Measurements from ENCODE around the gene RBM33. TPM values are rescaled to one million over a fixed set of nuclear protein-coding genes. Genes with fewer than 3 reads are reported as not detected.

Gene RBM33
- total and polyA plus RNA-seq, 10 of the 15 experiments (the other 5 are each of a cell fraction or from before 2014, with no cell fraction given) = 4.7 to 67.2 (median 24.3) TPM

DNA sequence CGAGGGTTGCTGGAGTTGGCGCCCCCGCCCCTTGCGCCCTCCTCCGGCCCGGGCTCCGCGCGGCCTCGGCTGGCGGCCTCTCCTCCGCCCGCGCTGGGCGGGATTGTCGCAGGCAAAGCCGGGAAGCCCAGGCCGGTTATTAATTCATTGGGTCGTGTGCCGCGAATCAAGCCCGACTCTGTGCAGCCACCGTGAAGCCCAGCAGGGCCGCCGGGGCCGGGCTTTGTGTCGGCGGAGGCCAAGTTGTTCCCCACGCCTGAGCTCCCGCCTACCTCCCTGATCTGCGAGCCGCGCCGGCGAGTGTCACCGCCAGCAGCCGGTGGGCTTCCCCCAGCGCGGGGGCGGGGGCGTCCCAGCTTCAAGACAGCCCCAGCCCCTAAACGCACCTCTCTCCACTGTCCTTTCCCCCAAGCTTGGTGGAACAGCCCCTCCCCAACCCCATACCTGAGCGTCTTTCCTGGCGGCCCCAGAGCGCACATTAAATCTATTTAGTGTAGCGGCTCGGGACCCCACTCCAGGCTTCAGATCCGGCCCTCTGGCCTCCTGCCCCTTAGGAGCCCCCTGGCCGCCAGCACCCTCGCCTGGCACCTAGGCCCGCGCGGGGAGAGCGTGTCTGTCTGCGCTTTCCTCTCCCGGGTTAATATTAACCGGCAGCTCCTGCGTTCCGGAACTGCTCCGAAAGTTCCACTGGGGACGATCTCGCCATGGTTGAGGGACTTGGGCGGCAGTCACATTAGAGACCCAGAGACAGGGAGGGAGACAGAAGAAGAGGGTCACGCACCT, 164.3 kb downstream of the RBM33 start (continued):
- TF ChIP-seq, protein P1, sequence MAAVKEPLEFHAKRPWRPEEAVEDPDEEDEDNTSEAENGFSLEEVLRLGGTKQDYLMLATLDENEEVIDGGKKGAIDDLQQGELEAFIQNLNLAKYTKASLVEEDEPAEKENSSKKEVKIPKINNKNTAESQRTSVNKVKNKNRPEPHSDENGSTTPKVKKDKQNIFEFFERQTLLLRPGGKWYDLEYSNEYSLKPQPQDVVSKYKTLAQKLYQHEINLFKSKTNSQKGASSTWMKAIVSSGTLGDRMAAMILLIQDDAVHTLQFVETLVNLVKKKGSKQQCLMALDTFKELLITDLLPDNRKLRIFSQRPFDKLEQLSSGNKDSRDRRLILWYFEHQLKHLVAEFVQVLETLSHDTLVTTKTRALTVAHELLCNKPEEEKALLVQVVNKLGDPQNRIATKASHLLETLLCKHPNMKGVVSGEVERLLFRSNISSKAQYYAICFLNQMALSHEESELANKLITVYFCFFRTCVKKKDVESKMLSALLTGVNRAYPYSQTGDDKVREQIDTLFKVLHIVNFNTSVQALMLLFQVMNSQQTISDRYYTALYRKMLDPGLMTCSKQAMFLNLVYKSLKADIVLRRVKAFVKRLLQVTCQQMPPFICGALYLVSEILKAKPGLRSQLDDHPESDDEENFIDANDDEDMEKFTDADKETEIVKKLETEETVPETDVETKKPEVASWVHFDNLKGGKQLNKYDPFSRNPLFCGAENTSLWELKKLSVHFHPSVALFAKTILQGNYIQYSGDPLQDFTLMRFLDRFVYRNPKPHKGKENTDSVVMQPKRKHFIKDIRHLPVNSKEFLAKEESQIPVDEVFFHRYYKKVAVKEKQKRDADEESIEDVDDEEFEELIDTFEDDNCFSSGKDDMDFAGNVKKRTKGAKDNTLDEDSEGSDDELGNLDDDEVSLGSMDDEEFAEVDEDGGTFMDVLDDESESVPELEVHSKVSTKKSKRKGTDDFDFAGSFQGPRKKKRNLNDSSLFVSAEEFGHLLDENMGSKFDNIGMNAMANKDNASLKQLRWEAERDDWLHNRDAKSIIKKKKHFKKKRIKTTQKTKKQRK (IDR thresholded peaks at IDR 0.05; ENCODE audit: low read depth, low read length) = no peak
- TF ChIP-seq MYB (IDR thresholded peaks at IDR 0.05; ENCODE audit: borderline replicate concordance, low read depth, low read length) = no peak
- TF ChIP-seq BRCA1 (IDR thresholded peaks at IDR 0.05; ENCODE audit: low read depth, low read length) = no peak
- TF ChIP-seq, protein P2, sequence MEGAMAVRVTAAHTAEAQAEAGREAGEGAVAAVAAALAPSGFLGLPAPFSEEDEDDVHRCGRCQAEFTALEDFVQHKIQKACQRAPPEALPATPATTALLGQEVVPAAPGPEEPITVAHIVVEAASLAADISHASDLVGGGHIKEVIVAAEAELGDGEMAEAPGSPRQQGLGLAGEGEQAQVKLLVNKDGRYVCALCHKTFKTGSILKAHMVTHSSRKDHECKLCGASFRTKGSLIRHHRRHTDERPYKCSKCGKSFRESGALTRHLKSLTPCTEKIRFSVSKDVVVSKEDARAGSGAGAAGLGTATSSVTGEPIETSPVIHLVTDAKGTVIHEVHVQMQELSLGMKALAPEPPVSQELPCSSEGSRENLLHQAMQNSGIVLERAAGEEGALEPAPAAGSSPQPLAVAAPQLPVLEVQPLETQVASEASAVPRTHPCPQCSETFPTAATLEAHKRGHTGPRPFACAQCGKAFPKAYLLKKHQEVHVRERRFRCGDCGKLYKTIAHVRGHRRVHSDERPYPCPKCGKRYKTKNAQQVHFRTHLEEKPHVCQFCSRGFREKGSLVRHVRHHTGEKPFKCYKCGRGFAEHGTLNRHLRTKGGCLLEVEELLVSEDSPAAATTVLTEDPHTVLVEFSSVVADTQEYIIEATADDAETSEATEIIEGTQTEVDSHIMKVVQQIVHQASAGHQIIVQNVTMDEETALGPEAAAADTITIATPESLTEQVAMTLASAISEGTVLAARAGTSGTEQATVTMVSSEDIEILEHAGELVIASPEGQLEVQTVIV (IDR thresholded peaks at IDR 0.05; ENCODE audit: borderline replicate concordance, partially characterized antibody) = no peak
- TF ChIP-seq SMC3 (IDR thresholded peaks at IDR 0.05; ENCODE audit: borderline replicate concordance, low read length) = no peak
- TF ChIP-seq, protein P3, sequence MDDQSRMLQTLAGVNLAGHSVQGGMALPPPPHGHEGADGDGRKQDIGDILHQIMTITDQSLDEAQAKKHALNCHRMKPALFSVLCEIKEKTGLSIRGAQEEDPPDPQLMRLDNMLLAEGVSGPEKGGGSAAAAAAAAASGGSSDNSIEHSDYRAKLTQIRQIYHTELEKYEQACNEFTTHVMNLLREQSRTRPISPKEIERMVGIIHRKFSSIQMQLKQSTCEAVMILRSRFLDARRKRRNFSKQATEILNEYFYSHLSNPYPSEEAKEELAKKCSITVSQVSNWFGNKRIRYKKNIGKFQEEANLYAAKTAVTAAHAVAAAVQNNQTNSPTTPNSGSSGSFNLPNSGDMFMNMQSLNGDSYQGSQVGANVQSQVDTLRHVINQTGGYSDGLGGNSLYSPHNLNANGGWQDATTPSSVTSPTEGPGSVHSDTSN (IDR thresholded peaks at IDR 0.05; ENCODE audit: insufficient replicate concordance, low read depth, low read length) = no peak
